T-helper 17 cell (primary cell): ENCODE data around the gene TRPC4AP. TPM values are rescaled to one million over a fixed set of nuclear protein-coding genes. Genes with fewer than 3 reads are reported as not detected.
A peak's percentile ranks its signal among the peaks of the same experiment; 100 is the strongest.

Experiments used
- ATAC-seq: fragments of 150-1000 bp; cut with Tn5 transposase; 2 replicates; pipeline ENCODE4 v1.10.0; 2021; ENCODE audit warnings: mild to moderate bottlenecking, moderate library complexity
- DNase-seq, 3 donors: peaks; one replicate each; pipeline versions ENCODE4 v3.0.0 to v3.0.0-alpha.2; 2020 to 2021
- H3K9me3 ChIP-seq: one replicate; pipeline ENCODE4 v1.7.0; 2013; ENCODE audit warnings: low read length, mild to moderate bottlenecking; ENCODE audit not compliant: control insufficient read depth, poor library complexity, severe bottlenecking
- H3K27ac Mint-ChIP-seq: one replicate; pipeline ENCODE4 v1.8.0; 2022; ENCODE audit warnings: mild to moderate bottlenecking, moderate library complexity, mixed read lengths
- H3K27me3 Mint-ChIP-seq: one replicate; pipeline ENCODE4 v1.8.0; 2022; ENCODE audit warnings: mixed read lengths
- H3K36me3 Mint-ChIP-seq: one replicate; pipeline ENCODE4 v1.8.0; 2022; ENCODE audit warnings: low read depth, mixed read lengths
- H3K4me1 Mint-ChIP-seq: one replicate; pipeline ENCODE4 v1.8.0; 2022; ENCODE audit warnings: mild to moderate bottlenecking, mixed read lengths
- H3K4me3 Mint-ChIP-seq: one replicate; pipeline ENCODE4 v1.8.0; 2022; ENCODE audit warnings: mild to moderate bottlenecking, moderate library complexity, mixed read lengths
- total RNA-seq, 4 donors: library from RNA in 2 of 4; stranded (reverse) in 2 of 4; gene quantifications; one replicate each; pipeline ENCODE4 v1.2.3 and lab custom pipeline; 2022 to 2026

The TRPC4AP gene
- total RNA-seq, 2 donors from 2014 or later, result 50.8 to 52.7 TPM

GRCh38 chr20:35030136-35030535 is 62.5 kb downstream of the TRPC4AP start:
- Mint-ChIP-seq H3K4me3 (no peak overlapping the region), H3K27ac (peak overlapping the region; percentile 4), H3K4me1 (peaks cover 3% of the 10 kb centered on the region), H3K27me3 (no peaks in the 10 kb centered on the region), H3K36me3 (peaks cover 2% of the 10 kb centered on the region)
- ATAC-seq (no peak), DNase-seq (no peak)
- no peaks in the 10 kb centered on the region for H3K9me3 ChIP-seq

GRCh38 chr20:35027301-35027700 is 65.3 kb downstream of the TRPC4AP start:
- H3K9me3 ChIP-seq, result no peaks in the 10 kb centered on the region
- Mint-ChIP-seq H3K27ac (peak overlapping the region; percentile 69), H3K4me3 (no peak overlapping the region), H3K4me1 (peaks cover 3% of the 10 kb centered on the region), H3K36me3 (peaks cover 6% of the 10 kb centered on the region), H3K27me3 (no peaks in the 10 kb centered on the region)
- DNase-seq, result no peak
- ATAC-seq, result no peak

DNA sequence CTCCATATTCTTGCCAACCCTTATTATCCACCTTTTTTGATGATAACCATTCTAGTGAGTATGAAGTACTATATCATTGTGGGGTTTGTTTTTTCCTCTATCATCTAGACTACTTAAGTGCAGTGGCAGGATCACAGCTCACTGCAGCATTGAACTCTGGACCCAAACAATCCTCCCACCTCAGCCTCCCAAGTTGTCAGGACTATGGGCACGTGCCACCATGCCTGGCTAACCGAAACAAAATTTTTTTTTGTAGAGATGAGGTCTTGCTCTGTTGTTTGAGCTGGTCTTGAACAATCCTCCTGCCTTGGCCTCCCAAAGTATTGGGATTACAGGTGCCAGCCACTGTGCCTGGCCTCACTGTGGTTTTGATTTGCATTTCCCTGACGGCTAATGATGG is 67.5 kb downstream of the TRPC4AP start:
- H3K27me3 Mint-ChIP-seq, result no peaks in the 10 kb centered on the region
- H3K4me3 Mint-ChIP-seq, result no peak overlapping the region
- no peak for DNase-seq
- ATAC-seq, result no peak
- no peaks in the 10 kb centered on the region for H3K9me3 ChIP-seq
- peaks cover 7% of the 10 kb centered on the region for H3K4me1 Mint-ChIP-seq
- no peak overlapping the region for H3K27ac Mint-ChIP-seq
- peaks cover 7% of the 10 kb centered on the region for H3K36me3 Mint-ChIP-seq

GRCh38 chr20:35023624-35024023 is 69.0 kb downstream of the TRPC4AP start:
- Mint-ChIP-seq H3K36me3 (peaks cover 10% of the 10 kb centered on the region), H3K27me3 (no peaks in the 10 kb centered on the region), H3K4me3 (no peak overlapping the region), H3K4me1 (peaks cover 7% of the 10 kb centered on the region), H3K27ac (no peak overlapping the region)
- ATAC-seq (no peak), DNase-seq (no peak)
- no peaks in the 10 kb centered on the region for H3K9me3 ChIP-seq

GRCh38 chr20:35021831-35022230 is 70.8 kb downstream of the TRPC4AP start:
- H3K36me3 Mint-ChIP-seq, result peaks cover 9% of the 10 kb centered on the region
- no peak overlapping the region for H3K4me3 Mint-ChIP-seq

DNA sequence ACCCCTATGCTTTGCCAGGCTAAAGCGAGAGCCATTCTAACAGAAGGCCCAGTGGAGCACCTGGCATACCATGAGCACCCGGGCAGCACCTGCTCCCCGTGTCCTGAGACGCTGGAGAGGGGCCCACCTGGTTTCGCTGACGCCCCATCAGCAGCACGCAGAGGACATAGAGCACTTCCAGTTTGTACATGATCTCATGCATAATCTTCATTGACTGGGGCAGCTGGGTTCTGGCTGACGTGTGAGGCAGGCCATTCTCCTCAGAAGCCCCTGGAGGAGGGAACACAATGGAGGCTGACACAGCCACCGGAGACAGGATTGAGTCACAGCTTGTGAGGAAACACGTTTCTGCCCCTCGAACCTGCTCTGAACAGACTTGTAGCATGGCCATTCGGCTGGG is 71.5 kb downstream of the TRPC4AP start:
- no peaks in the 10 kb centered on the region for H3K27me3 Mint-ChIP-seq
- peaks cover 9% of the 10 kb centered on the region for H3K4me1 Mint-ChIP-seq
- no peaks in the 10 kb centered on the region for H3K9me3 ChIP-seq
- H3K4me3 Mint-ChIP-seq, result no peak overlapping the region
- ATAC-seq (no peak), DNase-seq (no peak)
- no peak overlapping the region for H3K27ac Mint-ChIP-seq
- peaks cover 9% of the 10 kb centered on the region for H3K36me3 Mint-ChIP-seq

More at GRCh38 chr20:35021831-35022230, 70.8 kb downstream of the TRPC4AP start:
- ATAC-seq, result no peak
- Mint-ChIP-seq H3K27me3 (no peaks in the 10 kb centered on the region), H3K27ac (peak overlapping the region; percentile 11), H3K4me1 (peaks cover 7% of the 10 kb centered on the region)
- DNase-seq, result no peak
- no peaks in the 10 kb centered on the region for H3K9me3 ChIP-seq

- Mint-ChIP-seq H3K36me3 (peaks cover 9% of the 10 kb centered on the region), H3K4me1 (peaks cover 9% of the 10 kb centered on the region), H3K27ac (no peak overlapping the region), H3K4me3 (no peak overlapping the region), H3K27me3 (no peaks in the 10 kb centered on the region)
- no peak for ATAC-seq
- no peak for DNase-seq
- H3K9me3 ChIP-seq, result no peaks in the 10 kb centered on the region
These were observed 72.3 kb downstream of the TRPC4AP start for GRCh38 chr20:35020108-35020928.

DNA sequence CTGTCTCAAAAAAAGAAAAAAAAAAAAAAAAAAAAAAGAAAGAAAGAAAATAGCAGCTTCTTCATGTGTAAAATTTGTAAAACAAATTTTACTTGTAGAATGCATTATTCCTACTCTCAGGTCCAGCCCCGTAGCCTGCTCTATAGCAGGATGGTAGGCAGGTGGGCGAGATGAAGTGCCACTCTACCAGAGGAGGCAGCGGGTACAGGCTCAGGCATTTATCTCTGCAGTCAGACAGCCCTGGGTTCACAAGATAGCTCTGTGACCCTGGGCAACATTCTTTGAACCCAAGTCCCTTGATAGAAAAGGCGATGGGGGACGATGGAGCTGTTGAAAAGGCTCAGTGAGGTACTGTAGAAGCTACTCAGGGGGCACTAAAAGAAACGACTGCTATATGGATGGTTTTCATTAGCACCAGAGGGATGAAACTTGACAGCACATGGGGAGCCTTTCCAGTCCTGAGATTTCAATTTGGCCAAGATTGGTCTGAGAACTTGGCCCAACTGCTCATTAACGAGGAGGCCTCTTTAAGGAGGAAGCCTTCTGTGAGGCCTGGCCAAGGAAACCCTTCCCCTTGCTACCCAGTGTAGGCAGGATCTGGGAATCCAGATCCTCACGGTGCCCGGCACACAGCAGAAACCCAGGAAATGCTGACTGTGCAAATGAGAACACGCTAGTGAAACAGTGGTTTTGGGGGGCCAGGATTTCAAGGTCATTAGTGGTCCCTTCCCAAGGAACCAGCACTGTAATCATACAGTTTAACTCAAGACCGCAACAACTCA is 73.8 kb downstream of the TRPC4AP start:
- DNase-seq, result no peak
- Mint-ChIP-seq H3K4me3 (no peak overlapping the region), H3K27me3 (no peaks in the 10 kb centered on the region), H3K4me1 (peaks cover 9% of the 10 kb centered on the region), H3K27ac (no peak overlapping the region), H3K36me3 (peaks cover 5% of the 10 kb centered on the region)
- ATAC-seq, result no peak
- no peaks in the 10 kb centered on the region for H3K9me3 ChIP-seq

DNA sequence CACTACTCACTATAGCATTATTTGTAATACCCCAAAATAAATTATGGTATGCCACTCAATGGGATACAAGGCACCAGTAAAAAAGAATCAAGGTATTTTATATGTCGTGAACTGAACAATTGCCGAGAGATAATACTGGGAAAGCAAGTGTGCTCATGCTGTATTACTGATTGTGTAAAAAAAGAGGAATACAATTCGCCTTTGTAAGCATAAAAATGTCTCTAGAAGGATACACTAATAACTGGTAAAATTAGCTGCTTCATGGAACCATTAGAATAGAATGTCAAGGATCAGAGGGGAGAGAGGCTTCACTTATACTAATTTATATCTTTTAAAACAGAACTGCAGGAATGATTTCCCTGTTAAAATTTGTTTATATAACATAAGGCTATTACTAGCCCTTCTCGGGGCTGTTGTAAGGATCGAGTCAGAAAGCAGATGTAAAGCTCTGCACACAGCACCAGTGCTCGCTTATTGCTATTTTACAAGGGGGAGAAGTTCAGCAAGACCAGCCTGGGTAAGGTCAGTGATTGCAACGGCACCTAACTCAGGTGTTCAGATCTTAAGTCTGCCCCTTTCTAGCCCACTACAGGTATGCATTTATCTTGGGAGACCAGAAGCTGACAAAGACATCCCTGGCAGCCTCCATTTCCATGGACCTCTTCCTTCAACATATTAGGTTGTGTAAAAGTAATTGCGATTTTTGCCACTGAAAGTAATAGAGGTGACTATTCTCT is 75.3 kb downstream of the TRPC4AP start:
- no peak for DNase-seq
- Mint-ChIP-seq H3K4me1 (peaks cover 9% of the 10 kb centered on the region), H3K4me3 (no peak overlapping the region), H3K27me3 (no peaks in the 10 kb centered on the region), H3K27ac (no peak overlapping the region), H3K36me3 (peaks cover 5% of the 10 kb centered on the region)
- H3K9me3 ChIP-seq, result no peaks in the 10 kb centered on the region
- no peak for ATAC-seq

GRCh38 chr20:35015863-35016193 is 76.8 kb downstream of the TRPC4AP start:
- Mint-ChIP-seq H3K36me3 (peaks cover 5% of the 10 kb centered on the region), H3K4me1 (peaks cover 12% of the 10 kb centered on the region), H3K27me3 (no peaks in the 10 kb centered on the region), H3K4me3 (no peak overlapping the region), H3K27ac (no peak overlapping the region)
- DNase-seq (no peak), ATAC-seq (no peak)
- no peaks in the 10 kb centered on the region for H3K9me3 ChIP-seq

DNA sequence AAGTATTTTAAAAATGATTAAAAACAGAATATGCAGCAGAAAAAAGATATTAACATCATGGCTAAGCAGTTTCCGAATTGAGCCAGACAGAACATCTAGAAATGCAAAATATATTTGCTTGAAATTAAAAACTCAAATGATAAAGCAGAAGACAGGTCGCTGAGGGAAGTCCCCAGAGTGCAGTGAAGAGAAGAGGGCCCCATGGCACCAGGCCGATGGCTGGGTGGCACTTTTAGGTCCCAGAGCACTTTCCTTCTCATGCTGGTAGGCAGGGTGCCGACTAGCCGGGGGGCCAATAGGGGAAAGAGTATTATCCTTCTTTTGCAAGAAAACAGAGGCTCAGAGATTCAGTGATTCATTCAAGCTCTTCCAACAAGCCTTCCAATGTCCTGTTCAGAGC is 78.1 kb downstream of the TRPC4AP start:
- H3K27me3 Mint-ChIP-seq, result no peaks in the 10 kb centered on the region
- DNase-seq (no peak), ATAC-seq (no peak)
- peak overlapping the region; percentile 84 for H3K27ac Mint-ChIP-seq
- no peaks in the 10 kb centered on the region for H3K9me3 ChIP-seq
- peaks cover 9% of the 10 kb centered on the region for H3K4me1 Mint-ChIP-seq
- H3K36me3 Mint-ChIP-seq, result peaks cover 3% of the 10 kb centered on the region
- H3K4me3 Mint-ChIP-seq, result no peak overlapping the region

DNA sequence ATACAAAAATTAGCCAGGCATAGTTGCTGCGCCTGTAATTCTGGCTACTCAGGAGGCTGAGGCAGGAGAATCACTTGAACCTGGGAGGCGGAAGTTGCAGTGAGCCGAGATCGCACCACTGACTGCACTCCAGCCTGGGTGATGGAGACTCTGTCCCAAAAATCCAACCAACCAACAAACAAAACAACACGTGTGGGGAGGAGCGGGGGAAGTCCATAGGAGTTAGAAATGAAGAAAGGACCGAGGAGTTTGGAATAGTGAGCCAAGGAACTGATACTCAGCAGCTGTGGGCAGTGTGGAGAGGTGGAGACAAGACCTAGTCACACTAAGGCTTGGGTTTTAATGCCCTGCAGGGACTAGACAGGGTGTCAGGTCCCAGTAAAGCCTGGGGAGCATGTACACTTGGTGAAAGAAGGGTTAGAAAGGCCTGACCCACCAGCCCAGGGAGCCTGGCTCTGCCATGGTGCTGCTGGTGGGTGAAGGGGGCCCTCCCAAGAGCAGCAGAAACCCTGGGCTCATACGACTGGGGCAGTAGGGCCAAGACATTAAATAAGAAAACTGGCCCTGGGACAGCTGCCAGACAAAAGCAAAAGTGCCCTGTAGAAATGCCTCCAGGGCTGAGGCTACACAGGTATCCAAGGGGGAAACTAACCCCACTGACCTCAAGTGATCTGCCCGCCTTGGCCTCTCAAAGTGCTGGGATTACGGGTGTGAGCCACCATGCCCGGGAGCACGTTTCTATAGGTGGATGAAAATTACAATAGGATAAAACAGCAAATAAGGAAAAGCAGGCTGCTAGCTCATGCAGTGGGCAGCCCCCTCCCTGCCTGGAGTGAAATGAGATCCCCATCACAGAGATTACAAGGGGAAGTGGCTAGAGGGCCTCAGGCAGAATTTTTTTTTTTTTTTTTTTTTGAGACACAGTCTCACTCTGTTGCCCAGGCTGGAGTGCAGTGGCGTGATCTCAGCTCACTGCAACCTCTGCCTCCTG is 78.9 kb downstream of the TRPC4AP start:
- Mint-ChIP-seq H3K4me3 (no peak overlapping the region), H3K27ac (peak overlapping the region; percentile 84), H3K27me3 (no peaks in the 10 kb centered on the region), H3K4me1 (peaks cover 9% of the 10 kb centered on the region), H3K36me3 (peaks cover 7% of the 10 kb centered on the region)
- ATAC-seq (no peak), DNase-seq (no peak)
- H3K9me3 ChIP-seq, result no peaks in the 10 kb centered on the region
